ENCODE results near the gene PIAS2. TPM values are rescaled to one million over a fixed set of nuclear protein-coding genes. Genes with fewer than 3 reads are reported as not detected.
"Not testable (repeated sequence)": the region's sequence is repeated elsewhere in the genome, so short reads cannot be mapped to it uniquely, and the experiment has no call there.

Gene PIAS2, protein sequence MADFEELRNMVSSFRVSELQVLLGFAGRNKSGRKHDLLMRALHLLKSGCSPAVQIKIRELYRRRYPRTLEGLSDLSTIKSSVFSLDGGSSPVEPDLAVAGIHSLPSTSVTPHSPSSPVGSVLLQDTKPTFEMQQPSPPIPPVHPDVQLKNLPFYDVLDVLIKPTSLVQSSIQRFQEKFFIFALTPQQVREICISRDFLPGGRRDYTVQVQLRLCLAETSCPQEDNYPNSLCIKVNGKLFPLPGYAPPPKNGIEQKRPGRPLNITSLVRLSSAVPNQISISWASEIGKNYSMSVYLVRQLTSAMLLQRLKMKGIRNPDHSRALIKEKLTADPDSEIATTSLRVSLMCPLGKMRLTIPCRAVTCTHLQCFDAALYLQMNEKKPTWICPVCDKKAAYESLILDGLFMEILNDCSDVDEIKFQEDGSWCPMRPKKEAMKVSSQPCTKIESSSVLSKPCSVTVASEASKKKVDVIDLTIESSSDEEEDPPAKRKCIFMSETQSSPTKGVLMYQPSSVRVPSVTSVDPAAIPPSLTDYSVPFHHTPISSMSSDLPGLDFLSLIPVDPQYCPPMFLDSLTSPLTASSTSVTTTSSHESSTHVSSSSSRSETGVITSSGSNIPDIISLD
- total RNA-seq (10 to 100 TPM; 31.0 to 58.4 (median 47.7) TPM), polyA plus RNA-seq (1 to 10 TPM; 4.0 to 5.8 (median 4.2) TPM)
- long read RNA-seq, donor 1, partial matches to known transcripts, result 0 of 3 reads
- long read RNA-seq, donor 1, other reads (novel, unspliced or antisense), result 0 of 3 reads
- long read RNA-seq, donor 2, full-length matches to known transcripts, result 3 of 3 reads
- long read RNA-seq, donor 2, partial matches to known transcripts, result 0 of 3 reads
- long read RNA-seq, donor 2, other reads (novel, unspliced or antisense), result 0 of 3 reads

DNA sequence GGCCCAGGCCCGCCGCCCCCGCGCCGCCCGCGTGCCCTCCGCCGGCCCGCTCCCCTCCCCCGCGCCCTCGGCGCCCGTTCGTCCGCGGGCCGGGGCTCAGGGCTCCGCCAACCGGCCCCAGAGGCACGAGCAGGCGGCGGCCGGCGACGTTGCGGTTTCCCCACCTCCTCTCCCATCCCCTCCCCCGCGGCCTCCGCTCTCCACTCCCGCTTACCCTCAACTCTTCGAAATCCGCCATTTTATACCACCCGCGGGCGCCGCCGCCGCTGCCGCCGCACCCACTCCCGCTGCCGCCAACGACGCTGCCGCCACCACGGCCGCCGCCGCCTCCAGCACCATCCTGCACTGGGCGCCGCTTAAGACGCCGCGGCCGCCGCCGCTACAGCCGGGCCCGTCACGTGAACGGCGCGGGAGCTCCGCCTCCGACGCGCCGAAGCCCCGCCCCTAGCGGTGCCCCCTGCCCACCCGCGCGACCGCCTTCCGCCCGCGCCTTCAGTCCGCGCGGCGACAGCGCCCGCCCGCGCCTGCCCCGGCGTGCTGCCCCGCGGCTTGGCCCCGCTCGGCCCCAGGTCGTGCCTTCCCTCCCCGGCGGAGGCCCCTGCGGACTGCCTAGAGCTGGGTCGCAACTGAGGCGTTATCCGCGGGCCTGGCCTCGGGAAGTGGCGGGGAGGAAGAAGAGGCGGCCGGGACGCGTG lies at the start of gene PIAS2, which contains the start of gene KATNAL2:
PIAS2 (minus strand) TSS at position 400 of the 695 bp plus-strand sequence; CDS start at position 238, 162 bp downstream.
KATNAL2 (plus strand) TSS at position 495 of the 695 bp plus-strand sequence. CDS start 29,271 bp downstream, outside the sequence.
- TF ChIP-seq POLR2AphosphoS5 (IDR thresholded peaks at IDR 0.05), result peak; percentile 88 to 93 (median 88)
- TF ChIP-seq POLR2A (IDR thresholded peaks at IDR 0.05), result peak in 1 of 3 donors; percentile 88
- TF ChIP-seq, protein P1, sequence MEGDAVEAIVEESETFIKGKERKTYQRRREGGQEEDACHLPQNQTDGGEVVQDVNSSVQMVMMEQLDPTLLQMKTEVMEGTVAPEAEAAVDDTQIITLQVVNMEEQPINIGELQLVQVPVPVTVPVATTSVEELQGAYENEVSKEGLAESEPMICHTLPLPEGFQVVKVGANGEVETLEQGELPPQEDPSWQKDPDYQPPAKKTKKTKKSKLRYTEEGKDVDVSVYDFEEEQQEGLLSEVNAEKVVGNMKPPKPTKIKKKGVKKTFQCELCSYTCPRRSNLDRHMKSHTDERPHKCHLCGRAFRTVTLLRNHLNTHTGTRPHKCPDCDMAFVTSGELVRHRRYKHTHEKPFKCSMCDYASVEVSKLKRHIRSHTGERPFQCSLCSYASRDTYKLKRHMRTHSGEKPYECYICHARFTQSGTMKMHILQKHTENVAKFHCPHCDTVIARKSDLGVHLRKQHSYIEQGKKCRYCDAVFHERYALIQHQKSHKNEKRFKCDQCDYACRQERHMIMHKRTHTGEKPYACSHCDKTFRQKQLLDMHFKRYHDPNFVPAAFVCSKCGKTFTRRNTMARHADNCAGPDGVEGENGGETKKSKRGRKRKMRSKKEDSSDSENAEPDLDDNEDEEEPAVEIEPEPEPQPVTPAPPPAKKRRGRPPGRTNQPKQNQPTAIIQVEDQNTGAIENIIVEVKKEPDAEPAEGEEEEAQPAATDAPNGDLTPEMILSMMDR (IDR thresholded peaks at IDR 0.05 in 8 of 11, conservative IDR thresholded peaks at IDR 0.05 in 3 of 11), result peak in 2 of 11 experiments; percentile 12 to 29
- WGBS, 5 donors, result 0 to 1% (median 0%) methylated on average over 75 to 107 of the region's 107 CpGs
- peak; percentile 94 for DNase-seq
- Histone ChIP-seq H3K27ac (peak within 1 kb of the TSS; percentile 63 to 92 (median 90)), H3K9me3 (no peaks in the 10 kb centered on the region), H3K36me3 (no peaks in the 10 kb centered on the region), H3K27me3 (replicated peaks in 1 of 7) (no peaks in the 10 kb centered on the region), H3K4me3 (peak within 1 kb of the TSS; percentile 56 to 90 (median 67)), H3K4me1 (peaks cover 9 to 44% (median 27%) of the 10 kb centered on the region in 6 donors)
- intact Hi-C loops (cut with DNase I; ENCODE audit: low total_unique reads), result no loop called here

DNA sequence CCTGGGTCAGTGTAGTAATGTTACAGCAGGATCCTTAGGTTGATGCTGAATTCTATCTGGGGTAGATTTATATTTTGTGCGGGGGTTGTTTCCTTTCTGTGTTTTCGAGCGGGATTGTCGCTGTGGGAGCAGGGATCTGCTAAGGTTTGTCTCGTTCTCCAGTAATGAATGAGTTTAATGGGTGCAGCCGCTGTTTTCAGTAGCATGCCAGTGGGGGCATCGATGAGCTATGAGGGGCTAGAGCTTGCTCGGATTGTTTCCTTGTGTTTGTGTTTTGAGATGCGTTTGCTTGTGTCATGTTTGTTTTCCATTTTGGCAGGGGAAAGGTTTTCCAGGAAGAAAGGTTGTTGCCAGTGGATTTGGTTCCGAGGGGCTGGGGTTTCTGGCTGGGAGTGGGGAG lies 49.0 kb upstream of the PIAS2 start:
- intact Hi-C loops (cut with DNase I; ENCODE audit: low total_unique reads); H3K36me3 ChIP-seq; H3K4me3 ChIP-seq; DNase-seq; H3K27ac ChIP-seq; H3K27me3 ChIP-seq (replicated peaks in 1 of 7); H3K4me1 ChIP-seq: not testable (repeated sequence)
- H3K9me3 ChIP-seq, result peaks cover 0 to 15% (median 5%) of the 10 kb centered on the region in 8 donors
- no CpG with 5 or more reads among the region's 10 CpGs for WGBS, 5 donors

DNA sequence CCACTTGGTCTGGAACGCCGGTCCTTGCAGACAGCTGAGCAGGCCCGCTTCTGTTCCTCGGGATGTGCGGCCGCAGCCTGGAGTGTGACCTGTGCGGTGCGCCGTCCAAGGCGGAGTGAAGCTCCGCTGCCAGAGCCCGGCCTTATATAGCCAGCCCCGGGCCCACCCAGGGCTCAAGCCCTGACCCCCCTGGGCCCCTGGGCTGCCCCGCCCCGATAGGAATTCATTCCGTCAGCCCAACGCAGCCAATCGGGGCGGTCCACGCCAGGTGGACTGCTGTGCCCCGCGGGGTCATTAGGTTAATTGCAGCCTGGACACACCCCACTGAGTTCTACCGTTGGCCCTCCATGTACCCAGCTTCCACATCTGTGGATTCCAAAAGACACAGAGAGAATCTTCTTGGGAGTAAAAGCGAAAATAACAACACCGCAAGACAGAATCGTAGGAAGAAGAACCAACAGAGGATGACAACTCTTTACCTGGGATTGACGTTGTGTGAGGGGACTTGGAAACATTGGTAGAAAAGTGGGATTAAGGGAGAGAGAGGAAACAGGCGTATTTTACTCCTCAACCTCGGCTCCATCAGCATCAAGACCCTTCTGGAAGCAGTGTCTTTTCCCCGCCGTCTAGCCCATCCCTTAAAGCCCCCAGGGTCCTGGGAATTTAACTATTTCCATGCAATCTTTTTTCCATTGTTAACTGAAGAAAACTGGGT lies 47.4 kb upstream of the PIAS2 start:
- H3K36me3 ChIP-seq; H3K4me3 ChIP-seq; intact Hi-C loops (cut with DNase I; ENCODE audit: low total_unique reads); H3K4me1 ChIP-seq; H3K27me3 ChIP-seq (replicated peaks in 1 of 7); H3K27ac ChIP-seq; DNase-seq: not testable (repeated sequence)
- 72 to 92% (median 92%) methylated on average over 3 to 8 of the region's 31 CpGs; no CpG with 5 or more reads in 2 of the 5 donors for WGBS, 5 donors
- peaks cover 0 to 24% (median 7%) of the 10 kb centered on the region in 8 donors for H3K9me3 ChIP-seq

DNA sequence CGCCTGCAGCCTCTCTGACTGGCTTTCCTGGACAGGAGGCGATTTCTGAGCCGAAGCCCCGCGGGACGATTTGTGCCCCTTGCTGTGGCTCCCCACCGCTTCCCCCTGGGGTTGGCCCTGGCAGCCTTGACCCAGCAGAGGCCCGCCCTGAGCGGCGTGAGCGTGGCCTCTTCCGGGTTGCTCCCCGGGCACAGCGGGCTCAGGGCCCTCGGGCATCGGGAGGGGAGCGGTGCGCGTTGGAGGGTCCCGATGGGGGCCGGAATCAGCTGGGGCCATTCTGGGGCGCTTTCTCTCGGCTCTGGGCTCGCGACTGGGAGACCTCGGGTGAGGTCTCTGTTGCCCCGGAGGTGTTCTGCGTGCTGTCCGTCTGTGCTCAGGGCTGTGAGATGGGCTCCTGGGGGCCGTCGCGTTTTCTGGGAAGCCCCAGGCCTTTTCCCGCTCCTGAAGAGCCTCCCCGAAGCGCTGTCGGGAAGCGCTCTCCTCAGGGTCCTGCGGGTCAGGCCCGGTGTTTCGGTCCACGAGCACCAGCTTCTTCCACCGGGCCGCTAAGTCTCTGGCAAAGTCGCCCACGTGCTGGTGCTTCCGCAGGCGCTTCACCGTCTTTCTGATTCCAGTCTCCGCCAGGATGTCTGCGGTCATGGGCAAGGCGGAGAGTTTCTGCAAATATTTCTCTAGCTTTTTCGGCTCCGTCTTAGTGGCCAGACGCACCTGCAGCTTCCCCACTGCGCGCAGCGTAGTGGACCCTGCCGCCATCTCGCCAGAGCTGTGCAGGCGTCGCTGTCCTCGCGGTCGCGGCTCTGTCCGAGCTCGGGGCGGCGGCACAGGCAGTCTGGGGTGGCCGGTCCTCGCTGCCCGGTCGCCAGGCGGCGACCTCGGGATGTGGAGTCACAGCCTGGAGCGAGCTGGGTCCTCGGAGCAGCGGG lies 46.6 kb upstream of the PIAS2 start:
- H3K9me3 ChIP-seq, result peaks cover 0 to 24% (median 7%) of the 10 kb centered on the region in 8 donors
- H3K27ac ChIP-seq; H3K4me3 ChIP-seq; DNase-seq; H3K4me1 ChIP-seq; H3K27me3 ChIP-seq (replicated peaks in 1 of 7); H3K36me3 ChIP-seq; intact Hi-C loops (cut with DNase I; ENCODE audit: low total_unique reads): not testable (repeated sequence)
- 95% methylated on average over 6 of the region's 79 CpGs; no CpG with 5 or more reads in 4 of the 5 donors for WGBS, 5 donors
